Stimulated activated CD4-positive, alpha-beta T cell treated with anti-CD3 and anti-CD28 coated beads, TNF-alpha, amount 100 ng/mL, for 48 hours (primary cell): ENCODE results near the gene EAF2.
"Not testable (repeated sequence)": the region's sequence is repeated elsewhere in the genome, so short reads cannot be mapped to it uniquely, and the experiment has no call there.

Experiments used
- DNase-seq, 3 donors: peaks; one replicate each; pipeline ENCODE4 v3.0.0-alpha.2; 2020; ENCODE audit warnings: low read depth in 3 of 3

EAF2 gene

DNA sequence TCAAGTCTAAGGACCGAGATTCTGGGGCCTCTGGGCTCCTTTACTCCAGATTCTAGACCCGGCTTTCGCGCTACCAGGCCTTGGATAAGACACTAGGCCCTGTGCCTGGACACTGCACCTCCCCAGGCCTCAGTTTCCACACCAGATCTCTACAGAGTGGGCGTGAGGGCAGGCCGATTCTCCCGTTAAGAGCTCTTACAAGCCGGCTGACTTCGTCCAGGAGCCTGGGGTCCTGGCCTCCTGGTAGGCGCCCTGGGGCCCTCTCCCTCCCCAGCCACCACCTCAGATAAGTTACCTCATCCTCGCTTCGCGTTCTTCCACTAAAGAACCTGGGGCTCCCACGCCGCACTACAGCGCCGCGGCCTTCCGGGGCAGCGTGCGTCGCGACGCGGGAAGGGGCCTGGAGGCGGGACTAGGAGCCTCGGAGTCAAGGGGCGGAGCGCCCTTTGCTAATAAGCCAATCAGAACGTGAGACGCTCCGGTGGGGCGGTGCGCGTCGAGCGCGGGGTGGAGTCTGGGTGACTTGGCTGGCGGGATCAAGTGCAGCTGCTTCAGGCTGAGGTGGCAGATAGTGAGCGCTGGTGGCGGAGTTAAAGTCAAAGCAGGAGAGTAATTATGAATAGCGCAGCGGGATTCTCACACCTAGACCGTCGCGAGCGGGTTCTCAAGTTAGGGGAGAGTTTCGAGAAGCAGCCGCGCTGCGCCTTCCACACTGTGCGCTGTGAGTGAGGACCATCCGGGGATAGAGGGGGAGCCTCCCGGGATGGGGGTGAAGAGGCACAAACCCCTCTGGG is at the start of gene EAF2, which contains the start of gene IQCB1:
EAF2 (plus strand) TSS at position 539 of the 794 bp plus-strand sequence; CDS start at position 616, 77 bp downstream.
IQCB1 (minus strand) TSS at position 390 of the 794 bp plus-strand sequence. CDS start 6,100 bp downstream, outside the sequence.
- DNase-seq: peak; percentile 91 to 94 (median 94)

DNA sequence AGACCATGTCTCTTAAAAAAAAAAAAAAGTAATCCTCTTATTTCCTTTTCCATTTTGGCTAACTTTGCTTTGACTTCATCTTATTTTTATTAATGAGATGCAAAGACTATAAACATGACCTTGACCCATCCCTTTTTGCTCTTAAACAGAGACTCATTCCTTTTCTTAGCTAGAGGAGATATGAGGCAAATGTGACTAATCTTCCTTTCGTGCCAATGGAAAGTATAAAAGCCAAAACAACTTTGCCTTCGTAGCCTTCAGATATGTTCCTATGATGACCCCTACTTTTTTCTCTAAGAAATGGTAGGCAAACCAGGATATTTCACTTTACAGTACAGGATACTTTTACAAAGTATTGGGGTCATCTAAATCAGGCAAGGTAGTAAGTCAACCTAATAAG is 48.5 kb upstream of the EAF2 start:
- no peak for DNase-seq

DNA sequence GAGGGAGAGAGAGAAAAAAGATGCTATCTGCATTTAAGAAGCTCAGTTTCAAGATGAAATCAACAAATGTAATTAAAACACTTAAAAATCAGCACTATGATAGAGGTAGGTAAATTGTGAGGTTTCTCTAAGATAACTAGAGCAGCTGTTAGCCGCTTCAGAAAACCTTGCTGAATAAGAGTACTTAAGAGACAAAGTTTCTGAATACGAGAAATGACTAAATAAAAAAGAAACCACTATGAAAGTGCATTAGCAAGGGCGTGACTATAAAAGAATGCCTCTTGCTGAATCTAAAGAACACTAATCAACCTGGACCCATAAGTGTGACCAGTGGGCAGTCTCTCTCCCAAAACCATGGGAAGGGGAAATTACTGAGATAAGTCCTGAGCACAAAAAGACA is 41.9 kb upstream of the EAF2 start:
- DNase-seq: no peak

DNA sequence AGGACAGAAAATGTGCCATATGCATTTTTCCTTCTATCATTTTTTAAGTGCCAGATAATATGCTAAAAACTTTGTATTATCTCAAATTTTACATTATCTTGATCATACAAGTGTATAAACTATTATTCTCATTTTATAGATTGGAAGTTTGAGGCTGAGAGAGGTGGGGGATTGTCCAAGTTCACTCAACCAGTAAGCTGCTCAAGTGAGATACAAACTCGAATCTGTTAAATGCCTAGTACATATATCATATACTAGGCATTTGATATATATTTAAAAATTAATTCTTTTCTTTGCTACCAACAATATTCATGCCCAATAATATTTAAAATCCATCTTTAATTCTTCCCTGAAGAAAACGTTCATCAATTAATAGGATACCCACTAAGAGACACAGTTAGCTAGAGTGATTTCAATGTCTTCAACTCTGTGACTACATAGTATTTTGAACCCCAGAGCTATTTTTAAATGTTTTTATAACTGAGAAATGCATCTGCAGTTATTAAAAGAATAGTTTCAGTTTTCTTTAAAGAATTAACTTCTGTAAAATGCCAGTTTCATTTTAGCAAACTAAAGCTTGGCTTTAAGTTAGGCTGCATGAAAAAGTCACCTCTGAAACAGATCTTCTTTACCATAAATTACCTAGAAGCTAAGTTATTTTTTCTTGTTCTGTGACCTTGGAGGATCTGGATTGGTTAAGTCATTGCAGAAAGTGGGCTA is 40.6 kb upstream of the EAF2 start:
- DNase-seq: no peak

DNA sequence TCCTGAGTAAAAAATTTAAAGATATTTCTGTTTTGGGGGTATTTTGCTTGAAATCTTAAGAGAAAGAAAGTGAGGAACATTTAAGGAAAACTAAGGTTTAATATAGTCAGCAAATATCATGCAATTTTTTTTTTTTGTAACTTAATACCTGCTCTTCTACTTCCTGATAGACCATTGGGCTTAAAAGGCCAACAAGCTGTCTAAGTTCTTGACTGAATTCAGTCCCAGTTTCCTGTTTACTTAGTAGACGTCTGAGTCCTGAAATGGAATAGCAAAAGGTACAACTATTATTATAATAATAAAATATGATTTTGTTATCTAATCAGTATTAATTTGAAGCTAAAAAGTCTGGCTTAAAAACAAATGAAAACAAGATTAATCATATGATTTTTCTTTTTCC is 38.0 kb upstream of the EAF2 start:
- DNase-seq: no peak

DNA sequence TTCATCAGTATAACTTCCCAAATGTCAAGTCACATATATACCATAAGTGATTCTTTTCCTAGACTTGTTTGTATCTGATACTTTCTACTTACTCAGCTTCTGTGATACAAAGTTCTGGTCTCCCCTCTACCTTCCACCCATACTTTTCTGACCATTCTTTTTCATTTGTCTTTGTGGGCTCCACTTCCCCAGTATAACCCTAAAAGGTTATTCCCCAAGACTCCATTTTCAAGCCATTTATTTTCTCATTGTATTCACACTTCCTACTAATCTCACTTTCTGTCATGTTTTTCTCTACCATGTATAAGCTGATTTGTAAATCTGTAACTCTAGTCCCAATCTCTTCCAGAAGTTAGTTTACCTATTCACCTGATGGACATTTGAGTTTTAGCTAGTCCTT is 34.1 kb upstream of the EAF2 start:
- no peak for DNase-seq

DNA sequence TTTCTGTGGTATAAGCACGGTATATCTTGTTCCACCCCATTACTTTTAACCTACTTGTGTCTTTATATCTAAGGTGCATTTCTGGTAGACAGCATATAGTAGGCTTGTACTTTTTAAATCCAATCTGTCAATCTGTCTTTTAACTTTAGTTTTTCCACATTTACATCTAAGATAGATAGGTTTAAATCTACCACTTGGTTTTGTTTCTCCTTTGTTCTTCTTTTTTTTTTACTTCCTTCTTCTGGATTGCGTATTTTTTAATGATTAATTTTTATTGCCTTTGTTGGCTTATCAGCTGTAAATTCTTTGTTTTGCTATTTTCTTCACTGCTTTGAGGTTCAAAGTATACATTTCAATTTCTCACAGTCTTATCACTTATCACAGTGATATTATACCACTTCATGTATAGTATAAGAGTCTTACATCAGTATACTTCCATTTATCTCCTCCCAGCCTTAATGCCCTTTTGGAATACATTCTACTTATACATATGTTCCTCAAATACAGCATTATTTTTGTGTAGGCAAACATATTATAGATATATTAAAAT is 31.2 kb upstream of the EAF2 start:
- no peak for DNase-seq

DNA sequence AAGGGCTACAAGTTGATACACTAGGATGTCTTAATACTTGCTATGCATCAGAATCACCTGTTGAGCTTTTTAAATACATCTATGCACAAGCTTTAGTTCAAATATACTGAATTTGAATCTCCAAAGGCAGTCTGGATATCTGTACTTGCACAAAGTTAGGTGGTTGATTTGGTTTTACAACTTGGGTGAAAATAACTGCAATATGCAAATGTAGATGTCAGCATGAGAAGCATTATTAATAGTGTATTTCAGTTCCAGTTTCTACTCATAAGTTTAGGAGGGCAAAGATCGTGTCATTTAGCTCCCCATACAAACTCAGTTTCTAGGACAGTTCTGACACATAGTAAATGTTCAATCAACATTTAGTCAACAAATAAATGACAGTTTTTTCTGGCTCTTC is 25.8 kb upstream of the EAF2 start:
- DNase-seq: no peak

DNA sequence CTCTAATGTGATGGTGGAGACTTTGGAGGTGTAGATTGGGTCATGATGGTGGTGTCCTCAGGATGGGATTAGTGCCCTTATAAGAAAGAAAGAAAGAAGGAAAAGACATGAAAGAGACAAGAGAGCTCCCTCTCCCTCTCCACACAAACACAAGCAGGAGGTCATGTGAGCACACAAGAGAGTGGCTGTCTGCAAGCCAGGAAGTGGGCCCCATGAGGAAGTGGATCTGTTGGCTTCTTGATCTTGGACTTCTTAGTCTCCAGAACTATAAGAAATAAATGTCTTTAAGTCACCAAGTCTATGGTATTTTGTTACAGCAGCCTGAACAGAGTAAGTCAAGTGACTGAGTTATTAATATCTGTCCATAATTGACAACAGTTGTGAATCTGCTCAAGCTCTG is 17.3 kb upstream of the EAF2 start:
- DNase-seq: no peak

DNA sequence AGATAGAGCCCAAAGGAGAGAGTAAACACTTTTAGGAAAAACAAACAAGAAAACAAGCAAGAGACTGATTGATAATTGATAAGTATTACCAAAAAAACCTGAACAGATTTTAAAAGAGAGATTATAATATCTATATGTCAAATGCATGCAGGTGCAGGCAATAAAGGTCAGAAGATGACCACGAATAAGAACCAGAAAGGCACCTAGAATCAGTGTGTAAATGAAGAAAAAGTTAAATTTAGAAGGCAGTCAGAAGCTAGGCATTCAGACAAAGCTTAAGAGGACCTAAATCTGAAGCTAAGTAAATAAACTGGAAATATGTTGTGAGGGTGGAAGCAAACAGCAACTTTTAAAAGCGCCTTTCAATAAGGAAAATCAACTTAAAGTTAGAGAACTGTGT is 16.4 kb upstream of the EAF2 start:
- no peak for DNase-seq

DNA sequence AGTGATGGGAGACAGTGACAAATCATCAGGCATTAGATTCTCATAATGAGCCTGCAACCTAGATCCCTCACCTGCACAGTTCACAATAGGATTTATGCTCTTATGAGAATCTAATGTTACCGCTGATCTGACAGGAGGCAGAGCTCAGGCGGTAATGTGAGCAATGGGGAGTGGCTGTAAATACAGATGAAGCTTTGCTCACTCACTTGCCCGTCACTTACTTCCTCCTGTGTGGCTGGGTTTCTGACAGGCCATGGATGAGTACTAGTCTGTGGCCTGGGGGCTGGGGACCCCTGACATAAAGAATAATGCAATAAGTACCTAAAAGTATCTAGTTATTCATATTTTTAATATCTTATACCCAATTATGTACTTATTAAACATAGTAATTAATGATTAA is 15.8 kb upstream of the EAF2 start:
- DNase-seq: no peak

DNA sequence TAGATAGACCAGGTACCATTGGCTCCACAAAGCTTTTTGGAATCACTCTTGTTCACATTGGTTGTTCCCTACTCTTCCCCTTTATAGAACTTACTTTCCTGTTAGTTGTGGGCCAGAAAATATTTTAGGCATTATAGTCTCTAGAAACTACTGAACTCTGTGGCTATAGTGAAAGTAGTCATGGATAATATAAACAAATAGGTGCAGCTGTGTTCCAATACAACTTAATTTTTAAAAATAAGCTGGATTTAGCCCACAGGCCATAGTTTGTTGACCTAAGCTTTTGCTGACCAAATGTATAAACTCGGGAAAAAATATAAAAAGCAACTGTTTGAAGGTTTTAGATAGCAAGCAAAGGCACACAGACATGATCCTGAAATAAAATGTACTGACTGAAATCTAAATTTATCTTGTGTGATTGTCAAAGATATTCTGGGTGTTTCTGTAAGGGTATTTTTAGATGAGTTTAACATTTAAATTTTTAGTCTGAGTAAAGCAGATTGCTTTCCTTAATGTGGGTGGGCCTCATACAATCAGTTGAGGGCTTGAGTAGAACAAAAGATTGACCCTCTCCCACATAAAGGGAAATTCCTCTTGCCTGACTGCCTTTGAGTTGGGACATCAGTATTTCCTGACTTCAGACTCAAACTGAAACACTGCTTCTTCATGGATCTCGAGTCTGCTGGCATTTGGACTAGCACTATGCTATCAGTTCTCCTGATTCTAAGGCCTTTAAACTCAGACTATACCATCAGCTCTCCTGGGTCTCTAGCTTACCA is 13.4 kb upstream of the EAF2 start:
- DNase-seq: no peak

DNA sequence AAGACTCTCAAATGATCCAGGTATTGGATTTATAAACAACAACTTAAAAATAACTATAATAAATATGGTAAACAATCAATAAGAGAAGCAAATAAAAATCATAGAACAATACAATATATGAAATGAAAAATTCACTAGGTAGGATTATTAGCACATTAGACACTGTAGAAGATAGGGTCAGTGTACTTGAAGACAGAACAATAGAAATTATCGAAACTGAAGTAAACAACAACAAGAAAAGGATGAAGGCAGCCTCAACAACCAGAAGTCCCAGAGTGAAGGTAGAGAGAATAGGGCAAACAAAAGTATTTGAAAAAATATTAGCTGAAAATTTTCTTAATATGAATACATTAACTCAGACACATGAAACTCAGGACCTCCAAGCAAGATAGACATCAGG is 12.0 kb upstream of the EAF2 start:
- no peak for DNase-seq

DNA sequence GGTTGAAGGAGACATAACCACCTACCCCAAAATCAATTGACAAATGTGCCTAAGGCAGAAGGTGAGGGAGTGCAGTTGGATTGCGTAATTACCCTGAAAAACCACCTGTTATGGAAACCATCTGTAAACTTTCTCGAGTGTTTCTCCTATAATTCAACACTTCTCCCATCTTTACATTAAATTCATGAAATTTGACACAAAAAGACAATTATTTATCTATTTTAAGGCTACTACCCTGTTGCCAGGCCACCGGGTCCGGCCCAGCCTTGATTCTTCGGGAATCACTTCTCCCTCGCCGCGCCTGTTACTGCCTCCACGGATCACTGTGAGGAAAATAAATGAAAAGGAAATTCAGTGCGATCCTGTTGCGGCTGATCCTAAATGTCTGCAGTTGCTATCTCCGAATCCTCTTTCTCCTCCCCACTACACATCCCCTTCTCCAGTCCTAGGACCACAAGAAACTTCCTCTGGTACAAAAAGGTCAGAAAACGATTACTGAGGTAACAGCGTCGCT is 795 bp upstream of the EAF2 start:
- DNase-seq: peak in 1 of 3 donors; percentile 5

DNA sequence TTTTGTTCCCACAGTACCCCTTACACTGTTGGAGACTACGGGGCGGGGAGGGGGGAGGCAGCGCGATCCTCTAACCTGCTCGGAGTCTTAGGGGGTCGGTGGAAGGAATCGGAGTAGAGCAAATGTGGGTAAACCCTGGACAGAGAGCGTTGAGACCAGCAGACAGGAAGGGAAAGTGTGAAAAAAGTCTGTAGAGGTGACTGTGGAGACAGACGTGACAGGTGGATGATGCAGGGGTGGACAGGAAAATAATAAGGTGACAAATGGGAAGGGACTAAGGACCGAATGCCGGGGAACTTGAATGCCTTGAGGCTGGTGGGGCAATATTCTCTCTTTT is 424 bp downstream of the EAF2 start:
- DNase-seq: no peak

DNA sequence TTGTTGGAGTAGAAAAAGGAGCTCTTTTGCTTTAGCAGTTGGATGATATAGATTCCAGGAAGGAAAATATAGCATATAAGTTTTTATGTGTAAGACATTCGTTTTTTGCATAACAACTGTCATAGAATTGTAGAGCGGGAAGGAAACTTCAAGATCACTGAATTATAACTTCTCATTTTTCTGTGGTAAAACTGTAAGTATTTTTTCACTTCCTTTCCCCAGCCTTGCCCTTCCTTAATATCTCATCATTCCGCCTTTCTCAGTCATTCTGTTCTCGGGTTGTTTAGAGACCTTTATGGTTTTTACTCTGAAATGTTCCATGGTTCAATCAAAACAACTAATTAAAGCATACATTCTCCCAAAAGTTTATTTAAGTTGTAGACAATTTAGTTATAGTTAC is 1.1 kb downstream of the EAF2 start:
- DNase-seq: no peak

DNA sequence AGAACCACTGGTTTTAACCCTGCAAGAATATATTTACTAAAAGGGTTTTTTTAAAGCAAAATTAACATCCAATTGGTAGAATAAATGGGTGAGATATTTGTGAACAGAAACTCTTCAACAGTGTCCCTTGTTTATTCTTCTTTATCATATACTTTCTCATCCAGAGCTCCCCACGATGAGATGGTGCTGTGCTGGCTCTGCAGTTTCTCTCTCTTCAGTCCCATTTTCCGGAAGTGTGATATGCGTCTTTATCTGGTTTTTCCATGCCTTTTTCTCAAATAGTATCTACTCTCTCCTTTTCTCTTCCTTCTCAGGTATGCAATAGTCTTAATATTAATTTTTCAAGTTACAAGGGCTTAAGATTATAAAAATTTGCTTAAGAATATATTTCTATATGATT is 1.5 kb downstream of the EAF2 start:
- no peak for DNase-seq

DNA sequence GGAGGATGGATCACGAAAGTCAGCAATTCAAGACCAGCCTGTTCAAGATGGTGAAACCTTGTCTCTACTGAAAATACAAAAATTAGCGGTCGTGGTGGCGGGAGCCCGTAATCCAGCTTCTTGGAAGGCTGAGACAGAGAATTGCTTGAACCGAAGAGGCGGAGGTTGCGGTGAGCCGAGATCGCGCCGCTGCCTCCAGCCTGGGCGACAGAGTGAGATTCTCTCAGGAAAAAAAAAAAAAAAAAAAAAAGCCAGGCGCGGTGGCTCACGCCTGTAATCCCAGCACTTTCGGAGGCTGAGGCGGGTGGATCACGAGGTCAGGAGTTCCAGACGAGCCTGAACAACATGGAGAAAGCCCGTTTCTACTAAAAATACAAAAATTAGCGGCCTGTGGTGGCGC is 5.0 kb downstream of the EAF2 start:
- DNase-seq: no peak

DNA sequence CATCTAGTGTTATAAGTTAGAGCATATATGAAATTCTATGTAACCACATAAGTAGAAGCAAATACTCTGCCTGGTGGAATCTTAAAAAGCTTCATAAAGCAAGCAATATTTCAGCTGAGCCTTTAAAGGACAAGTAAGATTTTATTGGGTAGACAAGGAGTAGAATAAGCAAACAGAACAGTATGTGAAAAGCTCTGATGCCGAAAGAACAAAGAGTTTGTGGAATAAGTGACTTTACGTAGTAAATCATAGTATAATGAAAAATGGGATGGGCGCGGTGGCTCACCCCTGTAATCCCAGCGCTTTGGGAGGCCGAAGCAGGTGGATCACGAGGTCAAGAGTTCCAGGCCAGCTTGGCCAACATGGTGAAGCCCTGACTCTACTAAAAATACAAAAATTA is 9.9 kb downstream of the EAF2 start:
- no peak for DNase-seq

DNA sequence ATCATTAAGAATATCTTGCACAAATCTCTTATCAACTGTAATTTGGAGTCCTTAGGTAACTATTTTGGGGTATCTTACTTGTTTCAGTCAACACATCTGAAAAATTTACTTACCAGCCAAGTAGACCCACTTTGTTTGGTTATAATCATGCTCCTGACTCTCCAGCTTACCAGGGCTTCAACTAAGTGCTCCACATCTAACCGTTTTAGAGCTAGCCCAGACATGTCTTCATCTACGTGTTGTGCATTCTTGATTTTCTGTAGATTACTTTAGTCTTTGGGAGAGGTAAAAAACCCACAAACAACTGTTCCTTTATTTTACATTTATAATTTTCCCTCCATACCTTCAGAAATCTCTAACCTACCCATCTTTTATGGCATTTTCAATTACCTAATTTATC is 17.2 kb downstream of the EAF2 start:
- no peak for DNase-seq

DNA sequence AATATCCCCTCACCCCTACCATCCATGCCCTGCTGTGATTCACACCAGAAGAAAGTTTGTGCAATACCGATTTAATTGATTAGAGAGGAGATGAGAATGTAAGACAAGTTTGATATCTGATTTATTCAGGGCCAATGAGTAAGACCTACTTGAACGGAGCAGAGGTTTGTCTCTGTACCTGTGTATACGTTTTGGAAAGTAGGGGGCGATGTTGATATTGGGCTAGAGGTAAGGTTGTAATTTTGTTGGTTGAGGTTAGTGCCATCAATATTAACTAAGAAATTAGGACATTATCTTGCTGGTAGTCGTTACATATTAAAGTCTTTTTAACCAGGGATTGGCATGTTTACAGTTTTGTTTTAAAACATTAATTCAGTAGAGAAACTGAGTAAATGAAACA is 20.5 kb downstream of the EAF2 start:
- DNase-seq: no peak

DNA sequence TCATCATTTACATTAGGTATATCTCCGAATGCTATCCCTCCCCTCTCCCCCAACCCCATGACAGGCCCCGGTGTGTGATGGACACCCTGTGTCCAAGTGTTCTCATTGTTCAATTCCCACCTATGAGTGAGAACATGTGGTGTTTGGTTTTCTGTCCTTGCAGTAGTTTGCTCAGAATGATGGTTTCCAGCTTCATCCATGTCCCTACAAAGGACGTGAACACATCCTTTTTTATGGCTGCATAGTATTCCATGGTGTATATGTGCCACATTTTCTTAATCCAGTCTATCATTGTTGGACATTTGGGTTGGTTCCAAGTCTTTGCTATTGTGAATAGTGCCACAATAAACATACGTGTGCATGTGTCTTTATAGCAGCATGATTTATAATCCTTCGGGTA is 22.8 kb downstream of the EAF2 start:
- not testable (repeated sequence) for DNase-seq
